Measurements from ENCODE around the gene LILRB1. TPM values are rescaled to one million over a fixed set of nuclear protein-coding genes. Genes with fewer than 3 reads are reported as not detected.
"Not testable (repeated sequence)": the region's sequence is repeated elsewhere in the genome, so short reads cannot be mapped to it uniquely, and the experiment has no call there.

Gene LILRB1
- total RNA-seq, 2 experiments from 2014 or later, result 0.25 to 0.72 TPM

GRCh38 chr19:54668353-54668752, 38.1 kb downstream of the LILRB1 start:
- Mint-ChIP-seq H3K27me3 (peaks cover 19% of the 10 kb centered on the region), H3K4me3 (no peak overlapping the region), H3K27ac (no peak overlapping the region), H3K36me3 (peaks cover 3% of the 10 kb centered on the region), H3K9me3 (peaks cover 12% of the 10 kb centered on the region), H3K4me1 (no peaks in the 10 kb centered on the region)
- DNase-seq, result no peak

- H3K4me1 Mint-ChIP-seq, result no peaks in the 10 kb centered on the region
- peaks cover 15% of the 10 kb centered on the region for H3K27me3 Mint-ChIP-seq
Observed at GRCh38 chr19:54670576-54671357, 40.5 kb downstream of the LILRB1 start.

GRCh38 chr19:54673222-54673621, 42.9 kb downstream of the LILRB1 start:
- no peak overlapping the region for H3K4me3 Mint-ChIP-seq
- peaks cover 19% of the 10 kb centered on the region for H3K27me3 Mint-ChIP-seq
- H3K4me1 Mint-ChIP-seq, result no peaks in the 10 kb centered on the region
- no peaks in the 10 kb centered on the region for H3K36me3 Mint-ChIP-seq
- H3K27ac Mint-ChIP-seq, result no peak overlapping the region
- DNase-seq, result no peak
- peaks cover 7% of the 10 kb centered on the region for H3K9me3 Mint-ChIP-seq

More at GRCh38 chr19:54670576-54671357, 40.5 kb downstream of the LILRB1 start:
- no peak overlapping the region for H3K27ac Mint-ChIP-seq
- no peak overlapping the region for H3K4me3 Mint-ChIP-seq
- H3K9me3 Mint-ChIP-seq, result peaks cover 12% of the 10 kb centered on the region
- H3K36me3 Mint-ChIP-seq, result peaks cover 3% of the 10 kb centered on the region
- no peak for DNase-seq

- no peak for DNase-seq
- H3K27ac Mint-ChIP-seq, result no peak overlapping the region
- H3K4me1 Mint-ChIP-seq, result no peaks in the 10 kb centered on the region
- peaks cover 4% of the 10 kb centered on the region for H3K9me3 Mint-ChIP-seq
- peaks cover 19% of the 10 kb centered on the region for H3K27me3 Mint-ChIP-seq
- no peaks in the 10 kb centered on the region for H3K36me3 Mint-ChIP-seq
- H3K4me3 Mint-ChIP-seq, result no peak overlapping the region
Observed at GRCh38 chr19:54674021-54674617, 43.8 kb downstream of the LILRB1 start.

- not testable (repeated sequence) for DNase-seq, H3K27ac Mint-ChIP-seq, H3K9me3 Mint-ChIP-seq, H3K4me1 Mint-ChIP-seq, H3K36me3 Mint-ChIP-seq, H3K4me3 Mint-ChIP-seq
- peaks cover 15% of the 10 kb centered on the region for H3K27me3 Mint-ChIP-seq
Observed at GRCh38 chr19:54676210-54676834, 46.0 kb downstream of the LILRB1 start.

- no peaks in the 10 kb centered on the region for H3K36me3 Mint-ChIP-seq
- no peak overlapping the region for H3K4me3 Mint-ChIP-seq
- H3K27ac Mint-ChIP-seq, result no peak overlapping the region
- no peaks in the 10 kb centered on the region for H3K4me1 Mint-ChIP-seq
- no peaks in the 10 kb centered on the region for H3K9me3 Mint-ChIP-seq
- H3K27me3 Mint-ChIP-seq, result peaks cover 11% of the 10 kb centered on the region
- DNase-seq, result no peak
Observed at GRCh38 chr19:54677217-54677616, 46.9 kb downstream of the LILRB1 start.

GRCh38 chr19:54681596-54681995, 51.3 kb downstream of the LILRB1 start:
- H3K4me1 Mint-ChIP-seq, DNase-seq, H3K9me3 Mint-ChIP-seq, H3K36me3 Mint-ChIP-seq, H3K27ac Mint-ChIP-seq, H3K4me3 Mint-ChIP-seq: not testable (repeated sequence)
- H3K27me3 Mint-ChIP-seq, result peaks cover 28% of the 10 kb centered on the region

- H3K4me1 Mint-ChIP-seq, result no peaks in the 10 kb centered on the region
- peaks cover 29% of the 10 kb centered on the region for H3K27me3 Mint-ChIP-seq
- H3K36me3 Mint-ChIP-seq, result no peaks in the 10 kb centered on the region
- no peaks in the 10 kb centered on the region for H3K9me3 Mint-ChIP-seq
- H3K27ac Mint-ChIP-seq, result no peak overlapping the region
- DNase-seq, result no peak
- H3K4me3 Mint-ChIP-seq, result no peak overlapping the region
Observed at GRCh38 chr19:54682306-54682856, 52.1 kb downstream of the LILRB1 start.

GRCh38 chr19:54684527-54684926, 54.2 kb downstream of the LILRB1 start:
- Mint-ChIP-seq H3K36me3 (no peaks in the 10 kb centered on the region), H3K4me3 (no peak overlapping the region), H3K27ac (no peak overlapping the region), H3K27me3 (peaks cover 36% of the 10 kb centered on the region), H3K4me1 (no peaks in the 10 kb centered on the region), H3K9me3 (no peaks in the 10 kb centered on the region)
- no peak for DNase-seq

Other genes starting within 250 kb of the LILRB1 start
- 1 to 10 TPM in 1 of 2 experiments, under 1 TPM in 1; 0.98 to 1.8 TPM for gene TTYH1, start 215.0 kb upstream of the LILRB1 start, total RNA-seq
- gene LENG8, start 181.3 kb upstream of the LILRB1 start, total RNA-seq, result 100 to 1,000 TPM; 101 to 108 TPM
- 1 to 10 TPM; 4.3 to 4.9 TPM for gene LENG9, start 166.7 kb upstream of the LILRB1 start, total RNA-seq
- gene CDC42EP5, start 157.2 kb upstream of the LILRB1 start, total RNA-seq, result under 1 TPM in 1 of 2 experiments, not detected in 1; 0.34 TPM
- gene LAIR2, start 127.7 kb upstream of the LILRB1 start, total RNA-seq, result 1 to 10 TPM; 1.8 to 2.4 TPM
- gene LILRA2, start 56.7 kb upstream of the LILRB1 start, total RNA-seq, result not detected
- gene LILRA1, start 36.9 kb upstream of the LILRB1 start, total RNA-seq, result not detected
- not detected for gene LILRB4, start 32.5 kb downstream of the LILRB1 start, total RNA-seq
- gene KIR3DL3, start 94.0 kb downstream of the LILRB1 start, total RNA-seq, result not detected
- gene KIR2DL3, start 108.0 kb downstream of the LILRB1 start, total RNA-seq, result not detected
- not detected for gene KIR2DL1, start 139.3 kb downstream of the LILRB1 start, total RNA-seq
- gene KIR2DL4, start 173.1 kb downstream of the LILRB1 start, total RNA-seq, result not detected
- not detected for gene KIR3DL1, start 186.0 kb downstream of the LILRB1 start, total RNA-seq
- under 1 TPM in 1 of 2 experiments, not detected in 1; 0.14 TPM for gene KIR2DS4, start 202.2 kb downstream of the LILRB1 start, total RNA-seq
- gene KIR3DL2, start 220.0 kb downstream of the LILRB1 start, total RNA-seq, result under 1 TPM in 1 of 2 experiments, not detected in 1; 0.18 TPM
- not detected for gene FCAR, start 243.8 kb downstream of the LILRB1 start, total RNA-seq